ENCODE results near the gene RAI14.
"Not testable (repeated sequence)": the region's sequence is repeated elsewhere in the genome, so short reads cannot be mapped to it uniquely, and the experiment has no call there.

Gene RAI14

GRCh38 chr5:34701442-34701841, 45.3 kb downstream of the RAI14 start:
- not testable (repeated sequence) for DNase-seq

GRCh38 chr5:34703767-34704713, 47.9 kb downstream of the RAI14 start:
- DNase-seq, result no peak

DNA sequence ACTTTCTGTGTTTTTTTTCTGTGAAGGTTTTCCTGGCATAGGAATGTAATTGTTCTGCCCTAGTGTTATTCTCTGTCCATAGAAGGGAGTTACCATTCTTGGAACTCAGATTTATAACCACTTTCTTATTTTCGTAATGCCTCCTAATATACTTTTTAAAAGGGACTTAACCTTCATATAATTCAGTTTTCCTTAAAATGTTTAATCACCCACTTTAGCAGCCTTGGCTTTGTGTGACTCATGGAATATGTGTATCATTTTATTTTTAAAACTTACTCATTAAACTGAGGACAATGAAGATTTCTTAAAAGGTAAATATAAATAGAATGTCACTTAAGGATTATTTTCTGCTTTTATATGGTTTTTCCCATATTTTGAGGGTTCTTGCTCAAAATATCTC, 50.0 kb downstream of the RAI14 start:
- DNase-seq, result no peak

DNA sequence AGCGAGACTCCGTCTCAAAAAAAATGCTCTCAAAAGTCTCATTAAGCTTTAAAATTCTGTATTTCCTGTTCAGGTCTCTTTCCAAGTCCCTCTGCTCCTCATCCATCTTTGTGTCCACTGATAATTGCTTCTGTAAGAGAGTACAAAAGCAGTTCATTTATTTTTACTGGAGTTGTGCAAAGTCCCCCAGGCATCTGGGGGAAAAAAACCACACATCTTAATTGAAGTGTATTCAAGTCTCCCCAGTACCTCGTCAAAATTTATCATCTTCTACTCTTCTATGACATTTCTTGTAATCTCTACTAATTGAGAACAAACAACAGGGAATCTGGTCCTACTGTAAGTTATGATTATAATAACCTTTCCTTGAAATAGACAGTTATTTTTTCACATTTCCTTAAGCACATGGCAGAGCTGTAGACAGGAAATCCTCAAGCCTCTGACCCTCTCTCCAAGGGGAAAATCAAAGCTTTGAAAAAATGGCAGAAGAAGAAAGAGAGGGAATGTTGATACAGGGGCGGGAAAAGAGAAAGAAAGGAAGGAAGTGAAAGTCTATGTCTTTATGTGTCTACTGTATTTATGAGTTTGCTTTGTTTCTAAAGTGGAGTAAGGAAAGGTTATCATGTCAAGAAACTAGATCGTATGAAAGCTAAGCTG, 51.5 kb downstream of the RAI14 start:
- no peak for DNase-seq

DNA sequence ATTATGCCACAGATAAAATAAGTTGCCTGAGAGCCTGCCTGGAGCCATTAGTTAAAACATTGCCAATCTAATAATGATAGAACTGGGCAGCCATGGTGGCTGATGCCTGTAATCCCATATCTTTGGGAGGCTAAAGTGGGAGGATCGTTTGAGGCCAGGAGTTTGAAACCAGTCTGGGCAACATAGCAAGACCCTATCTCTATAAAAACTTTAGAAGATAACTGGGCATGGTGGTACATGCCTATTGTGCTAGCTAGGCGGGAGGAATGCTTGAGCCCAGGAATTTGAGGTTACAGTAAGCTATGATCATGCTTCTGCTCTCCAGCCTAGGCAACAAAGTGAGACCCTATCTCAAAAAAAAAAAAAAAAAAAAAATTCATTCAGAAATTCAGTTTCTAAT, 52.6 kb downstream of the RAI14 start:
- DNase-seq, result no peak

DNA sequence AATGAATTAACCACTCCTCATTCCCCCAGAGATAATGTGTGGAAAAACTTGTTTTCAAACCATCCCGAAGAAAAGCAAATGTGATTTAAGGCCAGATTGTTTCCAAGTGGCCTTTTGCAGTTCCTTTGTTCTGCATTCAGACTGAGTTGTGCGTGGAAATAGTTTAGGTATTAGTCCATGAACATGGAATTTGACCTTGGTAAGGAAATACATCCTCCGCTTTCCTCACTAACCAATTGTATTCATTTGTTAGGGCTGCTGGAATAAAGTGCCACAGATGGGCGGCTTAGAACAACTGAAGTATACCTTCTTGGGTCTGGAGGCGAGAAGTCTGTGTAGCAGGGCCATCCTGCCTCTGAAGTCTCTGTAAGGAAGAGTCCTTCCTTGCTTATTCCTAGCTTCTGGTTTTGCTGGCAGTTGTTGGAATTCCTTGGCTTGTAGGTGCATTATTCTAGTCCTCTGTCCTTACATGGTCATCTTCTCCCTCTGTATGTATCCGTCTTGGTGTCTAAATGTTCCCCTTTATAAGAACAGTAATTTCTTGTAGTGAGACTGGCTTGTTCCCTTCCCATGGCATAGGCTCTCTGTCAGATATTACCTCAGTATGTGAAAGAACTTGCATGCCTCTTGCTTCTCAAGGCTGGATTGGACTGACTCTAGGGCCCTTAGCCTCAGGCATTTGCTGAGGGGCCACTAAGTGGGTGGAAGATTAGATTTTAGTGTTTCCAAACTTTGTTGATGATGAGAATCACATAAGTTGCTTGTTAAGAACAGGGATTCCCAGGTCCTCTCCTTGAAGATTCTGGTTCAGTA, 53.9 kb downstream of the RAI14 start:
- DNase-seq, result no peak

DNA sequence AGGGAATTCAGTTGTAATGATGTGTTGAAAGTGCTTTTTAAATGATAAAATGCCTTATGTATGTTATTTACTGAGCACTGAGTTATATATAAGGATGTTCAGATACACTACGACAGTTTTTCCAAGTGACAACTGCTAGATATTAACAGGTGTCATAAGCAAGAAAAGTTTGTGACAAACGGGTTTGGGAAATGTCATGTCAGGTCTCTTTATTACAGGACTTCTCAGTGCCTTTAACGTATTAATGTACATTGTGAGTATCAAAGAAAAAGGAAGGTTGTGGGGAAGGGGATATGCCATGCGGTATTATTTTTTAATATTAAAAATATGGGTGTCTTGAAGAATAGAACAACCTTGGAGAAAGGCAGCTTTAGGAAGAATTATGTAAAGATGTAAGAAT, 56.4 kb downstream of the RAI14 start:
- DNase-seq, result no peak

- DNase-seq, result no peak
These were observed 59.6 kb downstream of the RAI14 start for GRCh38 chr5:34715711-34716110.

DNA sequence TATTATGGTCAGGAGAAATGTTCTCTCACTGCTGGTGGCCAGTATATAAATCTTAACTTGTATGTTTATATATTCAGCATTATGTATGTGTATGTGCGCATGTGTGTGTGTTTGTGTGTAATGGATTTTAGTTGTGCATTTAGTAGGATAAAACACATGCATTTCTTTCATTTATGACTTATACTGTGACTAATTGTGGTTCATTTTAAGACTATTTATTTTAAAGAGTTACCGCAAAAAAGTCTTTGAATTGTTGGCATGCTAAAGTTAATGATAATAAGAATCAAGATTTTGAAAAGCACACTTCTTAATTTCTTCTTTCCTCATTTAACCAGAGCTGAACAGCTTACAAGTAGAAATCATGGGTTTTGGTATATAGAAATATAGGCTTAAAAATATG, 60.9 kb downstream of the RAI14 start:
- DNase-seq, result no peak

DNA sequence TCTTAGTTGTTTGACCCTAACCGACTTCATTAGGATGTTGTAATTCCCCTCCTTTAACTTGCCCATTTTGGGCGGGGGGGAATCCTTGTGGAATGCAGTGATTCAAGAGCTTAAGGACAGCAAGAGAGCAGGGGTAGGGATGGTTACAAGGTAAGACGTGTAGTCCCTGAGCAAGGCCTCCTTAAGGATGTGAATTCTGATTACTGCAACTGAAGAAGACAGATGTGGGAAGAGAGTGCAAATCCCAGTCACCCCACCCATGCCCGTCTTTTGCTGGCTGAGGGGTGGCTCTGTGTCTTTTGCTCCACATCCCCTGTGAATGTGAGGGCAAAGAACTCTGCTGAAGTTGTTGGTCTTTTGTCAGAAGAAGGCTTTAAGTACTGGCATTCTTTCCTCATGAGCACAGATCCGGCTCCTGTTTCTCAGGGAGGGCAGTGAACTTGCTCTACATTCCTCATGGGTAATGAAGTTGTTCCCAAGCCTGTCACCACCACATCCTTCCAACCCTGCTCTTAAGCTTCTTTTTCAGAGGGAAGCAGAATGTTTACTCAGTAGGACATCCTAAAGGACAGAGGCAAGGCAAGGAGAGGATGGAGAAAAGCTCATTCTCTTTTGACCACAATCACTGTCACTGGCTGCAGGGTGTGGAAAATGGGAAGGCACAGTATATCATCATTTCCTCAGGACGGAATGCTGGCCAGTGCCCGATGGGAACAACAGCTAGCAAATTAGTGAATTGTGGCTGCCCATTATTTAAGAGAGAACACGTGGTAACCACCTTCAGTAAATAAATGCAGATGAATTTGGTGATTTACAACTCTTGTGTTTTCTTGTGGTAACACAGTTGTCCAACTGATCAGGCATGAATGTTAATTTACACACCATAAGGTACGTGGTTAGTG, 61.5 kb downstream of the RAI14 start:
- no peak for DNase-seq

GRCh38 chr5:34718516-34718915, 62.4 kb downstream of the RAI14 start:
- DNase-seq, result no peak

GRCh38 chr5:34719029-34719428, 62.9 kb downstream of the RAI14 start:
- DNase-seq, result no peak

DNA sequence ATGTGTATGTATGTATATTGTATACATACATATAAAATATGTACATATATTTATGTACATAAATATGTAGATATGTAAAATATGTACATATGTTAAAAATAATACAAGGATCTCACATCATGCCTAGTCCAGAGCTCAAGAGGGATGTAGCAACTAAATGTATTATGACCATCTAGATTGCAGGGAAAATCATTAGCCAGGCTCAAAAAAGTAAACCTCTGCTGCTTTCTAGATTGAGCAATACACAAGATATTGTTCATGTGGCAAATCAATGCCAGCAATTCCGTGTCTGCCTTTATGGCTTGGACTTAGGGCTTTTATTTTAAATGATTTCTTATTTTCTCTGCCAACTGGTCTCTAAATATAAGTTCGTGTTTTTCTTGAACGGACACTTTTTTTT, 65.2 kb downstream of the RAI14 start:
- no peak for DNase-seq

GRCh38 chr5:34722183-34722582, 66.1 kb downstream of the RAI14 start:
- DNase-seq, result no peak

- no peak for DNase-seq
These were observed 68.6 kb downstream of the RAI14 start for GRCh38 chr5:34724741-34725140.

DNA sequence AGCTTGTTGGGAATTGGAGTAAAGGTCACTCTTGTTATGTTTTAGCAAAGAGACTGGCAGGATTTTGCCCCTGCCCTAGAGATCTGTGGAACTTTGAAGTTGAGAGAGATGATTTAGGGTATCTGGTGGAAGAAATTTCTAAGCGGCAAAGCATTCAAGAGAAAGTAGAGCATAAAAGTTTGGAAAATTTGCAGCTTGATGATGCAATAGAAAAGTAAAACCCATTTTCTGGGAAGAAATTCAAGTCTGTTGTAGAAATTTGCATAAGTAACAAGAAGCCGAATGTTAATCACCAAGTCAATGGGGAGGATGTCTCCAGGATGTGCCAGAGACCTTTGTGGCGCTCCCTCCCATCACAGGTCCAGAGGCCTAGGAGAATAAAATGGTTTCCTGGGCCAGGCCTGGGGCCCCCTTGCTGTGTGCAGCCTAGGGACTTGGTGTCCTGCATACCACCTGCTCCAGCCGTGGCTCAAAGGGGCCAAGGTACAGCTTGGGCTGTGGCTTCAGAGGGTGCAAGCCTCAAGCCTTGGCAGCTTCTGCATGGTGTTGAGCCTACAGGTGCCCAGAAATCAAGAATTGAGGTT, 71.1 kb downstream of the RAI14 start:
- not testable (repeated sequence) for DNase-seq

DNA sequence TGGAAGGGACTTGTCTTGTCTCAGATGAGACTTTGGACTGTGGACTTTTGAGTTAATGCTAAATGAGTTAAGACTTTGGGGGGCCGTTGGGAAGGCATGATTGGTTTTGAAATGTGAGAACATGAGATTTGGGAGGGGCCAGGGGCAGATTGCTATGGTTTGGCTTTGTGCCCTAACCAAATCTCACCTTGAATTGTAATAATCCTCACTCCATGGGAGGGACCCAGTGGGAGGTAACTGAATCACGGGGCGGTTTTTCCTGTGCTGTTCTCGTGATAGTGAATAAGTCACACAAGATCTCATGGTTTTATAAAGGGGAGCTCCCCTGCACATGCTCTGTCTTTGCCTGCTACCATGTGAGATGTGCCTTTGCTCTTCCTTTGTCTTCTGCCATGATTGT, 72.1 kb downstream of the RAI14 start:
- DNase-seq, result no peak

- no peak for DNase-seq
These were observed 75.5 kb downstream of the RAI14 start for GRCh38 chr5:34731435-34732232.

DNA sequence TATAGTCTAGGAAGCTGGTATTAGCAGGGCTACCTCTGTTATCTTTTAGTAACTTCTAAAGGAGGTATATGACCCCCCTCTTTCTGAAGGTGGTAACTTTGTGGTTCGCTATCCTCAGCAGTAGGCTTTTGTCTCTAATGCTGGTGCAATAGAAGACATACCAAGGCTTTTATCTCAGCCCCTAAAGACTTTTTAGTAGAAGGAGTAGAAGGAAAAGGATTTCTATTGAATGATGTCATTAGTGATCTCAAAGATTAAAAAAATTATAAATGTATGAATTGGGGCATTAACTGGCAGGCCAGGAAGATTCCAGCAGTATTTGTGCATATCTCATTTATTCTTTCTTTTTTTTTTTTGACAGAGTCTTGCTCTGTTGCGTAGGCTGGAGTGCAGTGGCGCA, 78.2 kb downstream of the RAI14 start:
- no peak for DNase-seq

DNA sequence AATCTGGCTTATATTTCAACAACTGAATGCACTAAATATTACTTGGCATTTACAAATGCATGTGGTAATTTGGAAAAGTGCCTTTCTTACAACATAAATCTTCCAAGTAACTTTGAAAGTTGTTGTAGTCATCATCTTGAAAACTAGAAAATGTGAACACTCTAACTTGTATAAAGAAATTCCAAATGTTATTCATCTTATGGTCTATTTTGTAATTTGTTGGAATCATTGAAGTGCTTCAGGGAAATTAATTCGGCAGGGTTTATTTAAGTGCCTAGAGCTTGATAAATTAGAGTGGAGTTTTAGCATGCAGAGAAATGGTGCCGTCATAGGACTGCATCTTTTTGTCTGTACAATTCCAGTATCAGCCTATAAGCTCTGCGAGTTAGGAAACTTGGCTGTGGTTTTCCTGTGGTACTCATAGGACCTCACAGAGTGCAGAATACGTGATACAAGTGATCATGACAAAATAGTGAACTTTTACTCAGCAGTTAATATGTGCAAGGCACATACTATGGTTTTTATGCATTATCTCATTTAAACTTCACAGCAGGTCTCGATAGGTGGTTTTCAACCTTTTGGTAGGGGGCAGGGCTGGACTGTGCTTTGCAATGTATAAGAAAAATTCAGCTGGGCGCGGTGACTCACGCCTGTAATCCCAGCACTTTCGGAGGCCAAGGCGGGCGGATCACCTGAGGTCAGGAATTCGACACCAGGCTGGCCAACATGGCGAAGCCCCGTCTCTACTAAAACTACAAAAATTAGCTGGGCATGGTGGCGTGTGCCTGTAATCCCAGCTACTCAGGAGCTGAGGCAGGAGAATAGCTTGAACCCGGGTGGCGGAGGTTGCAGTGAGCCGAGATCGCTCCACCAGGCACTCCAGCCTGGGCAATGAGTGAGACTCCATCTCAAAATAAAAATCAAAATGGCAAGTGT, 79.6 kb downstream of the RAI14 start:
- DNase-seq, result no peak

Measured in NK-92 treated with Interleukin-12 subunit alpha and Interleukin-12 subunit beta, amount 100 ng/mL, for 24 hours (cell line).